Prostate gland (tissue), 2 donors: ENCODE data around the gene PDPN. TPM values are rescaled to one million over a fixed set of nuclear protein-coding genes. Genes with fewer than 3 reads are reported as not detected.

Experiments
- DNase-seq: peaks from one replicate; pipeline ENCODE4 v3.0.0-alpha.2; 2019; ENCODE audit warnings: low spot score
- H3K27ac ChIP-seq, 2 donors: fragments of 200-600 bp; sonication (generic); 2 replicates each; pipeline ENCODE4 v1.5.1; 2017 to 2019
- H3K27me3 ChIP-seq: fragments of 200-600 bp; sonication (generic); replicated peaks from 2 replicates; pipeline ENCODE4 v1.5.1; 2019; ENCODE audit not compliant: insufficient read depth
- H3K36me3 ChIP-seq, 2 donors: fragments of 200-600 bp; sonication (generic); 1 replicate in 1 of 2; 2 replicates in 1 of 2; pipeline versions ENCODE4 v1.5.1 to v1.8.1; 2017 to 2019
- H3K4me1 ChIP-seq: fragments of 200-600 bp; sonication (generic); replicated peaks from 2 replicates; pipeline ENCODE4 v1.5.1; 2019
- H3K4me3 ChIP-seq, 2 donors: fragments of 200-600 bp; sonication (generic); 2 replicates each; pipeline ENCODE4 v1.5.1; 2017 to 2019
- H3K9me3 ChIP-seq: fragments of 200-600 bp; sonication (generic); 2 replicates; pipeline ENCODE4 v1.5.1; 2017
- POLR2A ChIP-seq: fragments of 450-650 bp; IDR thresholded peaks from one replicate; pipeline ENCODE4 v1.6.1; 2016; ENCODE audit warnings: antibody characterized with exemption, mild to moderate bottlenecking
- POLR2AphosphoS5 ChIP-seq: sonication (generic); formaldehyde crosslinking; IDR thresholded peaks from one replicate; pipeline ENCODE4 v1.6.1; 2017; ENCODE audit warnings: antibody characterized with exemption
- WGBS: methylation state at CpG from one replicate; pipeline ENCODE4 v1.1.5; 2018; 5-methylcytosine and 5-hydroxymethylcytosine counted together
- intact Hi-C: fragments of 100-400 bp; cut with DNase I; formaldehyde crosslinking; loops from one replicate; pipeline ENCODE4 v1.14.2; 2022
- total RNA-seq, 2 donors: library from RNA; depleted of rRNA; stranded (reverse); fragments of >200 nt; gene quantifications; one replicate each; pipeline ENCODE4 v1.1.0, GENCODE V29; 2016
- TF ChIP-seq, protein P1 (sequence below), 4 experiments: fragments of 200-600 bp in 2 of 4; fragments of 450-650 bp in 2 of 4; sonication (generic) in 2 of 4; IDR thresholded peaks; 1 replicate in 3 of 4; 2 replicates in 1 of 4; pipeline ENCODE4 v1.5.1; 2016 to 2019; ENCODE audit warnings: antibody characterized with exemption in 4 of 4, mild to moderate bottlenecking in 2 of 4, moderate library complexity in 2 of 4

Gene PDPN
- total RNA-seq, 2 donors from 2014 or later: 11.4 to 19.5 TPM

DNA sequence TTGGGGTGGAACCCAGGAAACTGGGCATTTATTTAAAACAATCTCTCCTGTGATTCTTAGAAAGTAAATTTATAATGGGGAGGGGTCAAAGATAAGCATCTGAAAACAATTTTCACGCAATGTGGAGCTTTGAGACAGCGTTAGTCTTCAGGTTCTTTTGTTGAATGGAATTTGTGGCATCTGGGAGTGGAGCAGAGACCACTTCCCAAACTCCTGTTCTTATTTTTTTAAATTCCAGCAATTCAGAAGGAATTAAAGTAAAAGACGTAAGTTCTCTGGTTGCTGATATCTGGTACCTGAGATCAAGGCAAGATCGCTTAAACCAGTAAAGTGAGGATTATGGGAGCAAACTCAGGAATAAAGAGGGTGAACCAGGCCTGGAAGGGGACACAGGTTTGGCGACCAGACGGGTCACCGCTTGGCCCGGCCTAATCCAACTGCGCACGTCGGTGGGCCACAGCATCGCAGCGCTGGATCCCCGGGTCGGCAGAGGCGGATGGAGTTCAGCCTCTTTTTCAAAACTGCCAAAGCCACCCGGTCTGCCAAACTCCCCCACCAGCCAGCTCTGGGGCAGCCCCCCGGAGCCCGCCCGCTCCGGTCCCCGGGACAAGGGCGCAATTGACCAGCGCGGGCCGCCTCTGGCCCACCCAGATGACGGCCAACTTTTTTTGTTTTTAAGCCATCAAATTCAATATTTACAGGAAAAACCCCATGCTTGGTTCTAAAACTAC, 754 bp upstream of the PDPN start:
- Histone ChIP-seq H3K27ac (peak overlapping the region; percentile 79 to 88), H3K4me1 (no peaks in the 10 kb centered on the region), H3K9me3 (no peaks in the 10 kb centered on the region), H3K4me3 (peak overlapping the region in 1 of 2 donors; percentile 35), H3K36me3 (no peaks in the 10 kb centered on the region), H3K27me3 (peaks cover 13% of the 10 kb centered on the region)
- intact Hi-C loops: loop anchor here (5.0 kb wide), 2 partner anchors 34 to 41 kb away; no protein-coding TSS in a partner anchor
- TF ChIP-seq POLR2A (no peak), POLR2AphosphoS5 (no peak)
- TF ChIP-seq, protein P1, sequence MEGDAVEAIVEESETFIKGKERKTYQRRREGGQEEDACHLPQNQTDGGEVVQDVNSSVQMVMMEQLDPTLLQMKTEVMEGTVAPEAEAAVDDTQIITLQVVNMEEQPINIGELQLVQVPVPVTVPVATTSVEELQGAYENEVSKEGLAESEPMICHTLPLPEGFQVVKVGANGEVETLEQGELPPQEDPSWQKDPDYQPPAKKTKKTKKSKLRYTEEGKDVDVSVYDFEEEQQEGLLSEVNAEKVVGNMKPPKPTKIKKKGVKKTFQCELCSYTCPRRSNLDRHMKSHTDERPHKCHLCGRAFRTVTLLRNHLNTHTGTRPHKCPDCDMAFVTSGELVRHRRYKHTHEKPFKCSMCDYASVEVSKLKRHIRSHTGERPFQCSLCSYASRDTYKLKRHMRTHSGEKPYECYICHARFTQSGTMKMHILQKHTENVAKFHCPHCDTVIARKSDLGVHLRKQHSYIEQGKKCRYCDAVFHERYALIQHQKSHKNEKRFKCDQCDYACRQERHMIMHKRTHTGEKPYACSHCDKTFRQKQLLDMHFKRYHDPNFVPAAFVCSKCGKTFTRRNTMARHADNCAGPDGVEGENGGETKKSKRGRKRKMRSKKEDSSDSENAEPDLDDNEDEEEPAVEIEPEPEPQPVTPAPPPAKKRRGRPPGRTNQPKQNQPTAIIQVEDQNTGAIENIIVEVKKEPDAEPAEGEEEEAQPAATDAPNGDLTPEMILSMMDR (IDR thresholded peaks at IDR 0.05): no peak
- no peak for DNase-seq
- WGBS: 49% methylated on average over 27 of the region's 27 CpGs

DNA sequence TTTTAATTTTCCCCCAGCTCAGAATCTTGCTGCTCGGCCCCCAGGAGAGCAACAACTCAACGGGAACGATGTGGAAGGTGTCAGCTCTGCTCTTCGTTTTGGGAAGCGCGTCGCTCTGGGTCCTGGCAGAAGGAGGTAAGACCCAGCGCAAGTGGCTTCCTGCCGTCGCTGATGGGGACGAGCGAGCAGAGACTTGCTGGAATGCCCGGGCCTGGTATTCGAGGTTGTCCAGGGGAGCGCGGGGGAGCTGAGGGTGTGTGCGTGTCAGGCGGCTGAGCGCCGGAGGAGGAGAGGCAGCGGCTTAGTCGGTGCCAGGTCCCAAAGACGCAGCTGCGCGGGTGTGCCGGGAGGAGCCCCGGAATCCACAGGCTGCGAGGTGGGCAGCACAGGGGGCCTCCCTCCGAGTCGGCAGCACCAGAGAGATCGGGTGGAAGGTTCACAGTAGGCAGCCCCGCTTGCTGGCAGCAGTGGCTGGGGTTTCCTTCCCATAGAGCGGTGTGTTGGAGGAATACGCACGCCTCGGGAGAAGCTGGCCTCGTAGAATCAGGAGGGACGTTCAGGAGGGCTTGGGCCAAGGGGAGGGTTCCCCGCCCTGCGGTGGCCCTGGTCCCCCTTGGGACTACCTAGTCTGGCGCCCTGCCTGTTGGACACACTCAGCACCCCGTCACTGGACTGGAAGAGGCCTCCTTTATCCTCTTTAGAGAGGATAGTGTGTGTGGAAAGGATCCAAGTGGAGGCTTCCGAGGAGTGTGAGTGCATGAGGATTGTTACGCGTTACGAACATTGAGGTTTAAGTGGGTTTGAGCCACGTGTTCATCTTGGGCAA, 547 bp downstream of the PDPN start:
- Histone ChIP-seq H3K36me3 (no peaks in the 10 kb centered on the region), H3K27ac (peak overlapping the region; percentile 79 to 88), H3K9me3 (no peaks in the 10 kb centered on the region), H3K27me3 (peaks cover 13% of the 10 kb centered on the region), H3K4me3 (peak overlapping the region; percentile 35 to 36), H3K4me1 (no peaks in the 10 kb centered on the region)
- intact Hi-C loops: loop anchor here (5.0 kb wide), 2 partner anchors 33 to 42 kb away; no protein-coding TSS in a partner anchor
- DNase-seq: peak; percentile 59
- TF ChIP-seq POLR2A (peak; percentile 14), POLR2AphosphoS5 (no peak)
- TF ChIP-seq, protein P1 (IDR thresholded peaks at IDR 0.05): no peak
- 7% methylated on average over 45 of the region's 47 CpGs for WGBS

DNA sequence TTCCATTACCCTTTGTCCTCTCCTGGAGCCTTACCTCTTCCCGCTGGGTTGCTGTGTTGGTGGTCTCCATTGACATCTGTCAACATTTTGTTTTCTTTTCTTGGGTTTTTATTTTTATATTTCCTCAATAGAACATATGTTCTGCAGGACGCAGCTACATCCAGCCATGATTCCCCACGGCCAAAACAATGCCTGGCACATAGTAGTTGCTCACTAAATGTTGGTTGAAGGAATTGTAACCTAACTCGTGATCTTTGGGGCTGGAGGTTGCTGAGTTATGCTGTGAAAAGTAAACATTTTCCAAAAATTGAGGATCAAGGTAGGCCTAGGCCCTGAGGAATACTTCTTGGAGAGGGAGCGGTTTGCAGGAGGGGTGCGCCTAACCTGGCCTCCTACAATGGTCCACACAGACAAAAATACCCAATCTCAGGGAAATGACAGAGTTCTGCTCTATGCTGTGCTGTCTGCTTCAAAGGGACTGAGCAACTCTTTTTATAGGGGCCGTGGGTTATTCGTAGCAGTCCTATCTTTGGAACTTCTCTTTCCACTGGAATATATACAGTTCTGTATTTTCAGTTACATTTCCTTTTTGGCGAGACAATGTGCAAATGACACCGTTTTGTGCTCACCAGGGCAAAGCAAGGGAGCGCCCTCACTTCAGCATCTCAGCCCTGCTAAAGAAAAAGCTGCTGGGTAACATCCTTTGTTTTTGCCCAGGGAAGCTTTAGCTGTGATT, 1.4 kb downstream of the PDPN start:
- WGBS: 89% methylated on average over 11 of the region's 11 CpGs
- H3K27me3 ChIP-seq: peaks cover 13% of the 10 kb centered on the region

DNA sequence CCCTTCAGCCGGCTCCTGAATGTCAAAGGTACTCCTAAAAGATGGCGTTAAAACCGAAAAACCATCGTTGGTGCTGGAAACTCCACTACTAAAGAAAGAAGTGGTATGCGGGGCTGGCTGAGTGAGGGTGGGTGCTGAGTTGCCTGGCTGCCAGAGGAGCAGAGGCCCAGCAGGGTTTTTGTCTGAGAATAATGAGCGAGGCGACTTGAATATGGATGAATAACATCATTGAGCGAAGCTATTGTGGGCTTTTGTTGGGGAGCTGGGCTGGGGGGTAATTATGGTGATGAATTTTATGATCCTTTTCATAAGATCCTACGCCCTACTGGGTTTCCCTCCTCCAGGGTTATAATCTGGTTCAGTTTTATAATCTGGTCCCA, 2.0 kb downstream of the PDPN start:
- WGBS: 73% methylated on average over 9 of the region's 9 CpGs
- no peak overlapping the region for H3K4me3 ChIP-seq
- no peak for DNase-seq
- TF ChIP-seq, protein P1 (IDR thresholded peaks at IDR 0.05): no peak
- TF ChIP-seq POLR2AphosphoS5: no peak
- no peak for TF ChIP-seq POLR2A
- H3K27me3 ChIP-seq: peaks cover 13% of the 10 kb centered on the region
- H3K9me3 ChIP-seq: no peaks in the 10 kb centered on the region
- H3K4me1 ChIP-seq: no peaks in the 10 kb centered on the region
- no peaks in the 10 kb centered on the region for H3K36me3 ChIP-seq
- peak overlapping the region in 1 of 2 donors; percentile 48 for H3K27ac ChIP-seq
- intact Hi-C loops: no loop called here

More for the DNA sequence above, 1.4 kb downstream of the PDPN start:
- peak overlapping the region; percentile 79 to 88 for H3K27ac ChIP-seq
- intact Hi-C loops: loop anchor here (5.0 kb wide), 2 partner anchors 32 to 43 kb away; no protein-coding TSS in a partner anchor
- H3K9me3 ChIP-seq: no peaks in the 10 kb centered on the region
- DNase-seq: no peak
- no peaks in the 10 kb centered on the region for H3K36me3 ChIP-seq
- no peaks in the 10 kb centered on the region for H3K4me1 ChIP-seq
- H3K4me3 ChIP-seq: peak overlapping the region; percentile 35 to 36
- TF ChIP-seq POLR2A (no peak), POLR2AphosphoS5 (no peak)
- TF ChIP-seq, protein P1 (IDR thresholded peaks at IDR 0.05): no peak
